Uterus (tissue), 2 donors: ENCODE measurements around the gene THAP6.

Experiments
- CTCF ChIP-seq, 4 experiments: fragments of 200-600 bp in 2 of 4; fragments of 450-650 bp in 2 of 4; sonication (generic) in 2 of 4; IDR thresholded peaks; one replicate each; pipeline ENCODE4 v1.5.1; 2016 to 2019; ENCODE audit warnings: antibody characterized with exemption in 4 of 4, mild to moderate bottlenecking in 2 of 4, moderate library complexity in 1 of 4
- POLR2A ChIP-seq, 2 donors: fragments of 450-650 bp; IDR thresholded peaks; one replicate each; pipeline ENCODE4 v1.6.1; 2016; ENCODE audit warnings: antibody characterized with exemption in 2 of 2, mild to moderate bottlenecking in 1 of 2, moderate library complexity in 1 of 2

- TF ChIP-seq CTCF (IDR thresholded peaks at IDR 0.05) = no peak
- TF ChIP-seq POLR2A (IDR thresholded peaks at IDR 0.05) = no peak
Measured at GRCh38 chr4:75496406-75496805, 17.9 kb upstream of the THAP6 start.
